Measurements from ENCODE around the gene FAM187B.

Gene FAM187B

DNA sequence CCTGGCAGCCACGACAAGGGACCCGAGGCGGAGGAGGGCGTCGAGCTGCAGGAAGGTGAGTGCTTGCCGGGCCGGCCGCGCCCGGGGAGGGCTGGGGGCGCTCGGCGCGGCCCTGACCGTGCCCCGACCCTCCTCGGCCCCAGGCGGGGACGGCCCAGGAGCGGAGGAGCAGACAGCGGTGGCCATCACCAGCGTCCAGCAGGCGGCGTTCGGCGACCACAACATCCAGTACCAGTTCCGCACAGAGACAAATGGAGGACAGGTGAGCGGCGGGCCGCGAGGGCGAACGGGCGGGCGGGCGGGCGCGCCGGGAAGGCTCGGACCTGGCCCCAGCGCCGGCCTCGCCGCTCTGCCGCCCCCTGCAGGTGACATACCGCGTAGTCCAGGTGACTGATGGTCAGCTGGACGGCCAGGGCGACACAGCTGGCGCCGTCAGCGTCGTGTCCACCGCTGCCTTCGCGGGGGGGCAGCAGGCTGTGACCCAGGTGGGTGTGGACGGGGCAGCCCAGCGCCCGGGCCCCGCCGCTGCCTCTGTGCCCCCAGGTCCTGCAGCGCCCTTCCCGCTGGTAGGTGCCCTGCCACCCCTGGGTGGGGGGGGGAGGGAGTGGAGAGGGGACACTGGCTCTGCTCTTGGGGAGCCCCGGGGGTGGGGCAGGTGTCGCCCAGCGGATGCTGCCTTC lies 41.0 kb upstream of the FAM187B start (continued):
- TF ChIP-seq, protein P1, sequence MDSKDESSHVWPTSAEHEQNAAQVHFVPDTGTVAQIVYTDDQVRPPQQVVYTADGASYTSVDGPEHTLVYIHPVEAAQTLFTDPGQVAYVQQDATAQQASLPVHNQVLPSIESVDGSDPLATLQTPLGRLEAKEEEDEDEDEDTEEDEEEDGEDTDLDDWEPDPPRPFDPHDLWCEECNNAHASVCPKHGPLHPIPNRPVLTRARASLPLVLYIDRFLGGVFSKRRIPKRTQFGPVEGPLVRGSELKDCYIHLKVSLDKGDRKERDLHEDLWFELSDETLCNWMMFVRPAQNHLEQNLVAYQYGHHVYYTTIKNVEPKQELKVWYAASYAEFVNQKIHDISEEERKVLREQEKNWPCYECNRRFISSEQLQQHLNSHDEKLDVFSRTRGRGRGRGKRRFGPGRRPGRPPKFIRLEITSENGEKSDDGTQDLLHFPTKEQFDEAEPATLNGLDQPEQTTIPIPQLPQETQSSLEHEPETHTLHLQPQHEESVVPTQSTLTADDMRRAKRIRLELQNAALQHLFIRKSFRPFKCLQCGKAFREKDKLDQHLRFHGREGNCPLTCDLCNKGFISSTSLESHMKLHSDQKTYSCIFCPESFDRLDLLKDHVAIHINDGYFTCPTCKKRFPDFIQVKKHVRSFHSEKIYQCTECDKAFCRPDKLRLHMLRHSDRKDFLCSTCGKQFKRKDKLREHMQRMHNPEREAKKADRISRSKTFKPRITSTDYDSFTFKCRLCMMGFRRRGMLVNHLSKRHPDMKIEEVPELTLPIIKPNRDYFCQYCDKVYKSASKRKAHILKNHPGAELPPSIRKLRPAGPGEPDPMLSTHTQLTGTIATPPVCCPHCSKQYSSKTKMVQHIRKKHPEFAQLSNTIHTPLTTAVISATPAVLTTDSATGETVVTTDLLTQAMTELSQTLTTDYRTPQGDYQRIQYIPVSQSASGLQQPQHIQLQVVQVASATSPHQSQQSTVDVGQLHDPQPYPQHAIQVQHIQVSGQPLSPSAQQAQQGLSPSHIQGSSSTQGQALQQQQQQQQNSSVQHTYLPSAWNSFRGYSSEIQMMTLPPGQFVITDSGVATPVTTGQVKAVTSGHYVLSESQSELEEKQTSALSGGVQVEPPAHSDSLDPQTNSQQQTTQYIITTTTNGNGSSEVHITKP (tag by site-specific recombination; IDR thresholded peaks at IDR 0.05): 0 out of 2 replicates have a peak, but pooled peaks have one; percentile 7
- TF ChIP-seq KLF16 (tag by site-specific recombination; IDR thresholded peaks at IDR 0.05) (peak; percentile 48; the same call in 1 of the 2 replicates), HOXA7 (CRISPR knock-in tag; IDR thresholded peaks at IDR 0.05; ENCODE audit: borderline replicate concordance) (no peak), SP3 (tag by site-specific recombination; IDR thresholded peaks at IDR 0.05) (no peak), ZNF335 (tag by site-specific recombination; conservative IDR thresholded peaks at IDR 0.05) (peak; percentile 53)
- TF ChIP-seq, protein P2, sequence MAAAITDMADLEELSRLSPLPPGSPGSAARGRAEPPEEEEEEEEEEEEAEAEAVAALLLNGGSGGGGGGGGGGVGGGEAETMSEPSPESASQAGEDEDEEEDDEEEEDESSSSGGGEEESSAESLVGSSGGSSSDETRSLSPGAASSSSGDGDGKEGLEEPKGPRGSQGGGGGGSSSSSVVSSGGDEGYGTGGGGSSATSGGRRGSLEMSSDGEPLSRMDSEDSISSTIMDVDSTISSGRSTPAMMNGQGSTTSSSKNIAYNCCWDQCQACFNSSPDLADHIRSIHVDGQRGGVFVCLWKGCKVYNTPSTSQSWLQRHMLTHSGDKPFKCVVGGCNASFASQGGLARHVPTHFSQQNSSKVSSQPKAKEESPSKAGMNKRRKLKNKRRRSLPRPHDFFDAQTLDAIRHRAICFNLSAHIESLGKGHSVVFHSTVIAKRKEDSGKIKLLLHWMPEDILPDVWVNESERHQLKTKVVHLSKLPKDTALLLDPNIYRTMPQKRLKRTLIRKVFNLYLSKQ (tag by site-specific recombination; IDR thresholded peaks at IDR 0.05; ENCODE audit: borderline replicate concordance): no peak

DNA sequence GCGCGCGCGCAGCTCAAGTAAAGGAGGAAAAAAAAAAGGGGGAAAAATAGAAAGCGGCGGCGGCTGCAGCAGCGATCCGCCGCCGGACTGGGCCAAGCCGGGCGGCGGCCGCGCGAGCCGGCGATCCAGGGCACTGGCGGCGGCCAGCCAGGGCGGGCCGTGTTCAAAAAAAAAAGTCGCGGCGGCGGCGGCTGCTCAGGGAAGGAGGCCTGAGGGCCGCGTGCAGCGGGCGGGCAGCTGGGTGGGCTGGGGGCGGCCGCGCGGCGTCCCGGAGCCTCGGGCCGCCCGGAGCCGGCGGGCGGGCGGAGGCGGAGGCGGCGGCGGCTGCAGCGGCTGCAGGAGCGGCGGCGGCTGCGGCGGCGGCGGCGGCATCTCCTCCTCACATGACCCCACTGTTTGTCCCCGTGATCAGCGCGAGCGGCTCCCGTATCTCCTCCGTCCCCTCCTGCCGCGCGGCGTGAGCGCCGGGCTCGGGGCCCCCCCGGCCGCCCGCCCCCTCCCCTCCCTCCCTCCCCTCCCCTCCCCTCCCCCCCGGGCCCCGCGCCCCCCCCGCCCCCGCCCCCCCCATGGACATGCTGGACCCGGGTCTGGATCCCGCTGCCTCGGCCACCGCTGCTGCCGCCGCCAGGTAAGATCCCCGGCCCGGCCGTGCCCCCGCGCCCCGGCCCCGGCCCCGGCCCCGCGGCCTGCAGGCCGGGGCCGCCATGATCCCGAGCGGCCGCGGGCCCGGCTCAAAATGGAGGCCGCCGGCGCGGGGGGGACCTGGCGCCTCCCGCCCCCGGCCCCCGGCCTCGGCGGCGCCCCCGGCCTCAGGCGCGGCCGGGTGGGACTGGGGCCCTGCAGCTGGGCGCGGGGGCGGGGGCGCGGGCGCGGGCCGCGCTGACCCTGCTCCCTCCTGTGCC lies 40.2 kb upstream of the FAM187B start, which contains the start of gene USF2:
TSS of gene USF2 (plus strand) at position 427 of the 902 bp plus-strand sequence. CDS start at position 567, 140 bp downstream.
- CTCF ChIA-PET: interaction anchor here (0.5 to 2.5 kb wide), 14 partner anchors 8 to 1141 kb away, joined by 3 to 21 read pairs (median 4); partner anchors contain the start of gene HAMP
- Histone ChIP-seq H3K4me1 (ENCODE audit: control insufficient read depth, insufficient read depth, low read length) (peaks cover 24% of the 10 kb centered on the region), H3K9me3 (ENCODE audit: control insufficient read depth, insufficient read depth, low read depth, low read length) (no peaks in the 10 kb centered on the region), H3K27ac (ENCODE audit: extremely low read depth, low read depth, low read length) (peak within 1 kb of the TSS; percentile 100), H3K4me3 (ENCODE audit: low read depth, low read length) (peak within 1 kb of the TSS; percentile 55), H3K36me3 (ENCODE audit: control insufficient read depth in 2 of 2, insufficient read depth in 1 of 2, low read length in 2 of 2) (peaks cover 48 to 67% of the 10 kb centered on the region in 2 experiments)
- POLR2A ChIA-PET: interaction anchor here (0.6 to 2.5 kb wide), 10 partner anchors 8 to 376 kb away, joined by 3 to 17 read pairs (median 4); no protein-coding TSS in a partner anchor
- TF ChIP-seq ZSCAN30 (tag by site-specific recombination; IDR thresholded peaks at IDR 0.05) (no peak), GLI4 (tag by site-specific recombination; IDR thresholded peaks at IDR 0.05) (no peak), ZNF585B (tag by site-specific recombination; IDR thresholded peaks at IDR 0.05) (no peak), OSR2 (tag by site-specific recombination; IDR thresholded peaks at IDR 0.05) (peak; percentile 34; the same call in 1 of the 2 replicates), ZNF112 (tag by site-specific recombination; IDR thresholded peaks at IDR 0.05) (no peak), REPIN1 (tag by site-specific recombination; IDR thresholded peaks at IDR 0.05; ENCODE audit: low read depth) (no peak)
- TF ChIP-seq, protein P3, sequence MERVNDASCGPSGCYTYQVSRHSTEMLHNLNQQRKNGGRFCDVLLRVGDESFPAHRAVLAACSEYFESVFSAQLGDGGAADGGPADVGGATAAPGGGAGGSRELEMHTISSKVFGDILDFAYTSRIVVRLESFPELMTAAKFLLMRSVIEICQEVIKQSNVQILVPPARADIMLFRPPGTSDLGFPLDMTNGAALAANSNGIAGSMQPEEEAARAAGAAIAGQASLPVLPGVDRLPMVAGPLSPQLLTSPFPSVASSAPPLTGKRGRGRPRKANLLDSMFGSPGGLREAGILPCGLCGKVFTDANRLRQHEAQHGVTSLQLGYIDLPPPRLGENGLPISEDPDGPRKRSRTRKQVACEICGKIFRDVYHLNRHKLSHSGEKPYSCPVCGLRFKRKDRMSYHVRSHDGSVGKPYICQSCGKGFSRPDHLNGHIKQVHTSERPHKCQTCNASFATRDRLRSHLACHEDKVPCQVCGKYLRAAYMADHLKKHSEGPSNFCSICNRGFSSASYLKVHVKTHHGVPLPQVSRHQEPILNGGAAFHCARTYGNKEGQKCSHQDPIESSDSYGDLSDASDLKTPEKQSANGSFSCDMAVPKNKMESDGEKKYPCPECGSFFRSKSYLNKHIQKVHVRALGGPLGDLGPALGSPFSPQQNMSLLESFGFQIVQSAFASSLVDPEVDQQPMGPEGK (tag by site-specific recombination; IDR thresholded peaks at IDR 0.05): no peak
- TF ChIP-seq, protein P4, sequence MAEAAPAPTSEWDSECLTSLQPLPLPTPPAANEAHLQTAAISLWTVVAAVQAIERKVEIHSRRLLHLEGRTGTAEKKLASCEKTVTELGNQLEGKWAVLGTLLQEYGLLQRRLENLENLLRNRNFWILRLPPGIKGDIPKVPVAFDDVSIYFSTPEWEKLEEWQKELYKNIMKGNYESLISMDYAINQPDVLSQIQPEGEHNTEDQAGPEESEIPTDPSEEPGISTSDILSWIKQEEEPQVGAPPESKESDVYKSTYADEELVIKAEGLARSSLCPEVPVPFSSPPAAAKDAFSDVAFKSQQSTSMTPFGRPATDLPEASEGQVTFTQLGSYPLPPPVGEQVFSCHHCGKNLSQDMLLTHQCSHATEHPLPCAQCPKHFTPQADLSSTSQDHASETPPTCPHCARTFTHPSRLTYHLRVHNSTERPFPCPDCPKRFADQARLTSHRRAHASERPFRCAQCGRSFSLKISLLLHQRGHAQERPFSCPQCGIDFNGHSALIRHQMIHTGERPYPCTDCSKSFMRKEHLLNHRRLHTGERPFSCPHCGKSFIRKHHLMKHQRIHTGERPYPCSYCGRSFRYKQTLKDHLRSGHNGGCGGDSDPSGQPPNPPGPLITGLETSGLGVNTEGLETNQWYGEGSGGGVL (tag by site-specific recombination; IDR thresholded peaks at IDR 0.05): 0 out of 2 replicates have a peak, but pooled peaks have one; percentile 31
- TF ChIP-seq, protein P5, sequence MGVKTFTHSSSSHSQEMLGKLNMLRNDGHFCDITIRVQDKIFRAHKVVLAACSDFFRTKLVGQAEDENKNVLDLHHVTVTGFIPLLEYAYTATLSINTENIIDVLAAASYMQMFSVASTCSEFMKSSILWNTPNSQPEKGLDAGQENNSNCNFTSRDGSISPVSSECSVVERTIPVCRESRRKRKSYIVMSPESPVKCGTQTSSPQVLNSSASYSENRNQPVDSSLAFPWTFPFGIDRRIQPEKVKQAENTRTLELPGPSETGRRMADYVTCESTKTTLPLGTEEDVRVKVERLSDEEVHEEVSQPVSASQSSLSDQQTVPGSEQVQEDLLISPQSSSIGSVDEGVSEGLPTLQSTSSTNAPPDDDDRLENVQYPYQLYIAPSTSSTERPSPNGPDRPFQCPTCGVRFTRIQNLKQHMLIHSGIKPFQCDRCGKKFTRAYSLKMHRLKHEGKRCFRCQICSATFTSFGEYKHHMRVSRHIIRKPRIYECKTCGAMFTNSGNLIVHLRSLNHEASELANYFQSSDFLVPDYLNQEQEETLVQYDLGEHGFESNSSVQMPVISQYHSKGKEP (tag by site-specific recombination; IDR thresholded peaks at IDR 0.05): peak; percentile 83
- TF ChIP-seq, protein P6, sequence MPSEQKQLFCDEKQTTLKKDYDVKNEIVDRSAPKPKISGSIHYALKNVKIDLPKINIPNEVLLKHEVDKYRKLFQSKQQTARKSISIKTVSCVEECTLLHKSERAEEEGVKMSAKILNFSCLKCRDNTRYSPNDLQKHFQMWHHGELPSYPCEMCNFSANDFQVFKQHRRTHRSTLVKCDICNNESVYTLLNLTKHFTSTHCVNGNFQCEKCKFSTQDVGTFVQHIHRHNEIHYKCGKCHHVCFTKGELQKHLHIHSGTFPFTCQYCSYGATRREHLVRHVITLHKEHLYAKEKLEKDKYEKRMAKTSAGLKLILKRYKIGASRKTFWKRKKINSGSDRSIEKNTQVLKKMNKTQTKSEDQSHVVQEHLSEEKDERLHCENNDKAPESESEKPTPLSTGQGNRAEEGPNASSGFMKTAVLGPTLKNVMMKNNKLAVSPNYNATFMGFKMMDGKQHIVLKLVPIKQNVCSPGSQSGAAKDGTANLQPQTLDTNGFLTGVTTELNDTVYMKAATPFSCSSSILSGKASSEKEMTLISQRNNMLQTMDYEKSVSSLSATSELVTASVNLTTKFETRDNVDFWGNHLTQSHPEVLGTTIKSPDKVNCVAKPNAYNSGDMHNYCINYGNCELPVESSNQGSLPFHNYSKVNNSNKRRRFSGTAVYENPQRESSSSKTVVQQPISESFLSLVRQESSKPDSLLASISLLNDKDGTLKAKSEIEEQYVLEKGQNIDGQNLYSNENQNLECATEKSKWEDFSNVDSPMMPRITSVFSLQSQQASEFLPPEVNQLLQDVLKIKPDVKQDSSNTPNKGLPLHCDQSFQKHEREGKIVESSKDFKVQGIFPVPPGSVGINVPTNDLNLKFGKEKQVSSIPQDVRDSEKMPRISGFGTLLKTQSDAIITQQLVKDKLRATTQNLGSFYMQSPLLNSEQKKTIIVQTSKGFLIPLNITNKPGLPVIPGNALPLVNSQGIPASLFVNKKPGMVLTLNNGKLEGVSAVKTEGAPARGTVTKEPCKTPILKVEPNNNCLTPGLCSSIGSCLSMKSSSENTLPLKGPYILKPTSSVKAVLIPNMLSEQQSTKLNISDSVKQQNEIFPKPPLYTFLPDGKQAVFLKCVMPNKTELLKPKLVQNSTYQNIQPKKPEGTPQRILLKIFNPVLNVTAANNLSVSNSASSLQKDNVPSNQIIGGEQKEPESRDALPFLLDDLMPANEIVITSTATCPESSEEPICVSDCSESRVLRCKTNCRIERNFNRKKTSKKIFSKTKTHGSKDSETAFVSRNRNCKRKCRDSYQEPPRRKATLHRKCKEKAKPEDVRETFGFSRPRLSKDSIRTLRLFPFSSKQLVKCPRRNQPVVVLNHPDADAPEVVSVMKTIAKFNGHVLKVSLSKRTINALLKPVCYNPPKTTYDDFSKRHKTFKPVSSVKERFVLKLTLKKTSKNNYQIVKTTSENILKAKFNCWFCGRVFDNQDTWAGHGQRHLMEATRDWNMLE (tag by site-specific recombination; conservative IDR thresholded peaks at IDR 0.05; ENCODE audit: low read depth): no peak
